HG02678 (cell line): ENCODE measurements around the gene KIAA1549.

Source experiments
- ATAC-seq: cut with Tn5 transposase; IDR thresholded peaks from one replicate; pipeline ENCODE4 v1.9.1; 2021; ENCODE audit warnings: mild to moderate bottlenecking, moderate library complexity; ENCODE audit not compliant: unreplicated experiment

The KIAA1549 gene

GRCh38 chr7:138911007-138911406 lies 70.2 kb downstream of the KIAA1549 start:
- ATAC-seq, result no peak

GRCh38 chr7:138907850-138908249 lies 73.3 kb downstream of the KIAA1549 start:
- no peak for ATAC-seq

GRCh38 chr7:138907201-138907847 lies 73.9 kb downstream of the KIAA1549 start:
- no peak for ATAC-seq

GRCh38 chr7:138903859-138904435 lies 77.2 kb downstream of the KIAA1549 start:
- no peak for ATAC-seq

GRCh38 chr7:138903186-138903820 lies 77.9 kb downstream of the KIAA1549 start:
- no peak for ATAC-seq

GRCh38 chr7:138902161-138902560 lies 79.0 kb downstream of the KIAA1549 start:
- ATAC-seq, result no peak

- ATAC-seq, result no peak
Observed at GRCh38 chr7:138900035-138900828, 81.0 kb downstream of the KIAA1549 start.

GRCh38 chr7:138898802-138899201 lies 82.4 kb downstream of the KIAA1549 start:
- ATAC-seq, result no peak

GRCh38 chr7:138898255-138898654 lies 82.9 kb downstream of the KIAA1549 start:
- ATAC-seq, result no peak

GRCh38 chr7:138895679-138896078 lies 85.5 kb downstream of the KIAA1549 start:
- ATAC-seq, result no peak

- no peak for ATAC-seq
Observed at GRCh38 chr7:138893258-138893657, 87.9 kb downstream of the KIAA1549 start.

GRCh38 chr7:138892812-138893211 lies 88.4 kb downstream of the KIAA1549 start:
- ATAC-seq, result no peak

GRCh38 chr7:138892006-138892630 lies 89.1 kb downstream of the KIAA1549 start:
- no peak for ATAC-seq

- no peak for ATAC-seq
Observed at GRCh38 chr7:138891446-138891810, 89.8 kb downstream of the KIAA1549 start.

GRCh38 chr7:138890499-138891445 lies 90.4 kb downstream of the KIAA1549 start:
- ATAC-seq, result no peak

GRCh38 chr7:138889582-138890498 lies 91.3 kb downstream of the KIAA1549 start:
- no peak for ATAC-seq

GRCh38 chr7:138887872-138888656 lies 93.1 kb downstream of the KIAA1549 start:
- no peak for ATAC-seq

- ATAC-seq, result no peak
Observed at GRCh38 chr7:138887085-138887710, 94.0 kb downstream of the KIAA1549 start.
